Stimulated activated CD8-positive, alpha-beta memory T cell treated with anti-CD3 and anti-CD28 coated beads, Interleukin-7, amount 100 ng/mL, for 24 hours (primary cell): ENCODE measurements around the gene ADAMTS17.

ENCODE experiments used
- DNase-seq: peaks from one replicate; pipeline ENCODE4 v3.0.0-alpha.2; 2020; ENCODE audit warnings: low read depth

Gene ADAMTS17

GRCh38 chr15:100310513-100311153 is 31.1 kb downstream of the ADAMTS17 start:
- no peak for DNase-seq

GRCh38 chr15:100310041-100310405 is 31.8 kb downstream of the ADAMTS17 start:
- DNase-seq, result no peak

- no peak for DNase-seq
Observed at GRCh38 chr15:100309109-100310040, 32.4 kb downstream of the ADAMTS17 start.

- DNase-seq, result no peak
Observed at GRCh38 chr15:100308608-100309007, 33.2 kb downstream of the ADAMTS17 start.

GRCh38 chr15:100308213-100308600 is 33.6 kb downstream of the ADAMTS17 start:
- no peak for DNase-seq

- no peak for DNase-seq
Observed at GRCh38 chr15:100307241-100308212, 34.2 kb downstream of the ADAMTS17 start.

GRCh38 chr15:100306098-100306497 is 35.7 kb downstream of the ADAMTS17 start:
- DNase-seq, result no peak

- DNase-seq, result no peak
Observed at GRCh38 chr15:100301910-100302431, 39.8 kb downstream of the ADAMTS17 start.

- DNase-seq, result no peak
Observed at GRCh38 chr15:100298257-100298656, 43.5 kb downstream of the ADAMTS17 start.

GRCh38 chr15:100297812-100298211 is 44.0 kb downstream of the ADAMTS17 start:
- no peak for DNase-seq

- no peak for DNase-seq
Observed at GRCh38 chr15:100295939-100296565, 45.7 kb downstream of the ADAMTS17 start.

GRCh38 chr15:100292010-100292409 is 49.8 kb downstream of the ADAMTS17 start:
- no peak for DNase-seq

GRCh38 chr15:100291106-100291505 is 50.7 kb downstream of the ADAMTS17 start:
- no peak for DNase-seq

GRCh38 chr15:100285641-100286295 is 56.0 kb downstream of the ADAMTS17 start:
- DNase-seq, result no peak

GRCh38 chr15:100284701-100285100 is 57.1 kb downstream of the ADAMTS17 start:
- no peak for DNase-seq

GRCh38 chr15:100284191-100284590 is 57.6 kb downstream of the ADAMTS17 start:
- no peak for DNase-seq

GRCh38 chr15:100281096-100281917 is 60.5 kb downstream of the ADAMTS17 start:
- no peak for DNase-seq

- no peak for DNase-seq
Observed at GRCh38 chr15:100279849-100280248, 61.9 kb downstream of the ADAMTS17 start.

GRCh38 chr15:100279446-100279845 is 62.3 kb downstream of the ADAMTS17 start:
- DNase-seq, result no peak
